HepG2 (cell line): ENCODE data around the gene SACS. TPM values are rescaled to one million over a fixed set of nuclear protein-coding genes. Genes with fewer than 3 reads are reported as not detected.

Experiments used
- CEBPG ChIP-seq: IDR thresholded peaks from 2 replicates; pipeline ENCODE4 v1.6.1; 2016
- FLYWCH1 ChIP-seq: sonication (generic); formaldehyde crosslinking; IDR thresholded peaks from 2 replicates; pipeline ENCODE4 v1.8.1; 2023; ENCODE audit warnings: mild to moderate bottlenecking, missing genetic modification reagents
- HDAC1 ChIP-seq: sonication (generic); formaldehyde crosslinking; IDR thresholded peaks from 2 replicates; pipeline ENCODE4 v1.5.1; 2020; ENCODE audit warnings: mild to moderate bottlenecking, missing genetic modification reagents
- HDAC6 ChIP-seq: fragments of 200-600 bp; sonication (generic); IDR thresholded peaks from 2 replicates; pipeline ENCODE4 v1.7.0; 2017; ENCODE audit warnings: mild to moderate bottlenecking, antibody characterized with exemption, low read length, low read depth
- HNRNPLL ChIP-seq: fragments of 200-400 bp; formaldehyde crosslinking; IDR thresholded peaks from 2 replicates; pipeline ENCODE4 v1.6.1; 2017; ENCODE audit warnings: mild to moderate bottlenecking, low read depth, low read length; ENCODE audit not compliant: poor library complexity, severe bottlenecking
- HOXA9 ChIP-seq: sonication (generic); formaldehyde crosslinking; IDR thresholded peaks from 2 replicates; pipeline ENCODE4 v1.8.1; 2022; ENCODE audit warnings: missing genetic modification reagents, mild to moderate bottlenecking, moderate library complexity, borderline replicate concordance
- IKZF4 ChIP-seq: sonication (generic); formaldehyde crosslinking; IDR thresholded peaks from 2 replicates; pipeline ENCODE4 v1.5.1; 2020; ENCODE audit warnings: borderline replicate concordance, mild to moderate bottlenecking, low read depth, missing genetic modification reagents; ENCODE audit errors: not compliant biosample characterization
- IRF2 ChIP-seq: IDR thresholded peaks from 2 replicates; pipeline ENCODE4 v1.6.1; 2018; ENCODE audit warnings: missing genetic modification reagents, missing compliant biosample characterization
- SAFB2 ChIP-seq: sonication (generic); formaldehyde crosslinking; IDR thresholded peaks from 2 replicates; pipeline ENCODE4 v1.5.1; 2020; ENCODE audit warnings: missing genetic modification reagents, low read depth, mild to moderate bottlenecking, borderline replicate concordance
- SP4 ChIP-seq: sonication (generic); formaldehyde crosslinking; IDR thresholded peaks from 2 replicates; pipeline ENCODE4 v1.8.1; 2023; ENCODE audit warnings: mild to moderate bottlenecking, missing genetic modification reagents
- YEATS4 ChIP-seq: sonication (generic); formaldehyde crosslinking; IDR thresholded peaks from 2 replicates; pipeline ENCODE4 v1.4.0; 2020; ENCODE audit warnings: missing genetic modification reagents, borderline replicate concordance
- ZBTB21 ChIP-seq: sonication (generic); formaldehyde crosslinking; IDR thresholded peaks from 2 replicates; pipeline ENCODE4 v1.4.0; 2020; ENCODE audit warnings: missing genetic modification reagents
- ZFP62 ChIP-seq: sonication (generic); formaldehyde crosslinking; IDR thresholded peaks from 2 replicates; pipeline ENCODE4 v1.4.0; 2020; ENCODE audit warnings: missing genetic modification reagents
- ZNF263 ChIP-seq: sonication (generic); formaldehyde crosslinking; IDR thresholded peaks from 2 replicates; pipeline ENCODE4 v1.4.0; 2020; ENCODE audit warnings: missing genetic modification reagents
- ZNF343 ChIP-seq: sonication (generic); formaldehyde crosslinking; IDR thresholded peaks from 2 replicates; pipeline ENCODE4 v1.4.0; 2020; ENCODE audit warnings: mild to moderate bottlenecking, missing genetic modification reagents
- ZNF550 ChIP-seq: sonication (generic); formaldehyde crosslinking; IDR thresholded peaks from 2 replicates; pipeline ENCODE4 v1.4.0; 2020; ENCODE audit warnings: mild to moderate bottlenecking, missing genetic modification reagents, borderline replicate concordance
- ZNF616 ChIP-seq: sonication (generic); formaldehyde crosslinking; IDR thresholded peaks from 2 replicates; pipeline ENCODE4 v1.5.0; 2020; ENCODE audit warnings: low read depth, mild to moderate bottlenecking, missing genetic modification reagents
- ZNF782 ChIP-seq: sonication (generic); formaldehyde crosslinking; IDR thresholded peaks from 2 replicates; pipeline ENCODE4 v1.4.0; 2020; ENCODE audit warnings: missing genetic modification reagents, mild to moderate bottlenecking, borderline replicate concordance
- ZNF879 ChIP-seq: sonication (generic); formaldehyde crosslinking; IDR thresholded peaks from 2 replicates; pipeline ENCODE4 v1.8.1; 2023; ENCODE audit warnings: missing genetic modification reagents
- ZSCAN12 ChIP-seq: sonication (generic); formaldehyde crosslinking; IDR thresholded peaks from 2 replicates; pipeline ENCODE4 v1.9.0; 2021; ENCODE audit warnings: mild to moderate bottlenecking, missing genetic modification reagents
- polyA plus RNA-seq, 8 experiments: library from polyadenylated mRNA; depleted of rRNA in 3 of 8; stranded (reverse) in 7 of 8; unstranded in 1 of 8; fragments of >200 nt; fragmentation: Illumina TruSeq in 4 of 8; extraction: Trizol in 4 of 8; gene quantifications; 2 replicates each; pipeline versions ENCODE4 v1.2.1 to v1.2.3, GENCODE V29; 2011 to 2016; ENCODE audit warnings: low read depth in 4 of 8, missing spikeins in 1 of 8, mixed read lengths in 1 of 8; ENCODE audit not compliant: insufficient read depth in 1 of 8
- total RNA-seq, 5 experiments: library from RNA; depleted of rRNA; stranded (reverse); fragments of >200 nt; fragmentation: Illumina TruSeq; extraction: Trizol; gene quantifications; 2 replicates each; pipeline ENCODE4 v1.2.3, GENCODE V29; 2016; ENCODE audit warnings: low read depth in 1 of 5
- TF ChIP-seq, protein P1 (sequence below): sonication (generic); formaldehyde crosslinking; conservative IDR thresholded peaks from 2 replicates; pipeline ENCODE4 v1.4.0; 2020; ENCODE audit warnings: missing genetic modification reagents
- TF ChIP-seq, protein P2 (sequence below): fragments of 450-650 bp; IDR thresholded peaks from 2 replicates; pipeline ENCODE4 v1.6.1; 2017; ENCODE audit warnings: mild to moderate bottlenecking
- TF ChIP-seq, protein P3 (sequence below): sonication (generic); formaldehyde crosslinking; IDR thresholded peaks from 2 replicates; pipeline ENCODE4 v1.5.0; 2020; ENCODE audit warnings: mild to moderate bottlenecking, missing genetic modification reagents

The SACS gene
- total and polyA plus RNA-seq, 2 of the 13 experiments (the other 11 are each of a cell fraction or from before 2014, with no cell fraction given): 4.0 to 15.7 TPM

DNA sequence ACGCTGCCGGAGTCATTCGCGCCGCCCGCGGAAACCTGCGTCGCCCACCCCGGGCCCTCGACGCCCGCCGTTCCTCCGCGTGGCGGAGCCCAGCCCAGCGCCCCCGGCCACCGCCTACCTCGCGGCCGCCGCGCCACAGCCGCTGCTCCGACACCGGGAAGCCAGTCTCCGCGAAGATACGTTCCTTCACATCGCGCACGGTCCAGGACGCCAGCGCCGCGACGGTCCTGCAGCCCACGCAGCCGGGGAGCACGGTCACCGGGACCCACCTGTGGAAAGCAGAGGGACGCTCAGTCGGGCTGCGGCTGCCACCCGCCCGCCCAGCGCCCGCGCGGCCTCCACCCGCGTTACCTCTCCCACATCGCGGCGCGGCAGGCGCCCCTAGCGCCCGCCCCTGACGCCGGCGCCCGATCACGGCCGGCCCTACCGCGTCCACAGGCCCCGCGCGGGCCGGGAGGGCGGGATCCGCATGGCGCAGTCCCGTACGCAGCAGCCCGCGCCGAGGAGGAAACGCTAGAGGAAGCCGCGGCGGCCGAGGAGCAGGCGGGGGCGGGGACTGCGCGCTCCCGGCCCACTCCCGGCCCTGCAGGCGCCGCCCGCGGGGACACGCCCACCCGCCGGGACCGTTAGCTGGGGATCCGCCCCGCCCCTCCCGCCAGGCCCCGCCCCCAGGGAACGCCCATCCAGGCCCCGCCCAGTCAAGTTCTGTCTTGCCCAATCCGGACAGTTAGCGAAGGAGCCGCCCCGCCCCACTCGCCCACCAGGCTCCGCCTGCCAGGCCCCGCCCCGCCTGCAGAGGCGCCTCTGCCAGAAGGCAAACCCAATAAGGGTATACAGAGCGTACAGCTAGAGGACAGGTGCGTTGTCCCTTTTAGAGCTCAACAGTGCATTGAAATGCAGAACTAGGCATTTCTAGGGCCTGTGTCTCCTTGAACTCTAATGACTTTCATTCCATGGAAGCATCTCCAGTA lies 58.2 kb downstream of the SACS start (continued):
- TF ChIP-seq CEBPG (CRISPR knock-in tag): no peak
- TF ChIP-seq, protein P1, sequence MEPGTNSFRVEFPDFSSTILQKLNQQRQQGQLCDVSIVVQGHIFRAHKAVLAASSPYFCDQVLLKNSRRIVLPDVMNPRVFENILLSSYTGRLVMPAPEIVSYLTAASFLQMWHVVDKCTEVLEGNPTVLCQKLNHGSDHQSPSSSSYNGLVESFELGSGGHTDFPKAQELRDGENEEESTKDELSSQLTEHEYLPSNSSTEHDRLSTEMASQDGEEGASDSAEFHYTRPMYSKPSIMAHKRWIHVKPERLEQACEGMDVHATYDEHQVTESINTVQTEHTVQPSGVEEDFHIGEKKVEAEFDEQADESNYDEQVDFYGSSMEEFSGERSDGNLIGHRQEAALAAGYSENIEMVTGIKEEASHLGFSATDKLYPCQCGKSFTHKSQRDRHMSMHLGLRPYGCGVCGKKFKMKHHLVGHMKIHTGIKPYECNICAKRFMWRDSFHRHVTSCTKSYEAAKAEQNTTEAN: 0 out of 2 replicates have a peak, but pooled peaks have one; percentile 38
- TF ChIP-seq ZNF263: no peak; the same call in 1 of the 2 replicates
- TF ChIP-seq HDAC6: no peak
- 0 out of 2 replicates have a peak, but pooled peaks have one; percentile 34 for TF ChIP-seq ZNF343 (CRISPR knock-in tag)
- no peak for TF ChIP-seq IKZF4 (CRISPR knock-in tag)
- TF ChIP-seq, protein P2, sequence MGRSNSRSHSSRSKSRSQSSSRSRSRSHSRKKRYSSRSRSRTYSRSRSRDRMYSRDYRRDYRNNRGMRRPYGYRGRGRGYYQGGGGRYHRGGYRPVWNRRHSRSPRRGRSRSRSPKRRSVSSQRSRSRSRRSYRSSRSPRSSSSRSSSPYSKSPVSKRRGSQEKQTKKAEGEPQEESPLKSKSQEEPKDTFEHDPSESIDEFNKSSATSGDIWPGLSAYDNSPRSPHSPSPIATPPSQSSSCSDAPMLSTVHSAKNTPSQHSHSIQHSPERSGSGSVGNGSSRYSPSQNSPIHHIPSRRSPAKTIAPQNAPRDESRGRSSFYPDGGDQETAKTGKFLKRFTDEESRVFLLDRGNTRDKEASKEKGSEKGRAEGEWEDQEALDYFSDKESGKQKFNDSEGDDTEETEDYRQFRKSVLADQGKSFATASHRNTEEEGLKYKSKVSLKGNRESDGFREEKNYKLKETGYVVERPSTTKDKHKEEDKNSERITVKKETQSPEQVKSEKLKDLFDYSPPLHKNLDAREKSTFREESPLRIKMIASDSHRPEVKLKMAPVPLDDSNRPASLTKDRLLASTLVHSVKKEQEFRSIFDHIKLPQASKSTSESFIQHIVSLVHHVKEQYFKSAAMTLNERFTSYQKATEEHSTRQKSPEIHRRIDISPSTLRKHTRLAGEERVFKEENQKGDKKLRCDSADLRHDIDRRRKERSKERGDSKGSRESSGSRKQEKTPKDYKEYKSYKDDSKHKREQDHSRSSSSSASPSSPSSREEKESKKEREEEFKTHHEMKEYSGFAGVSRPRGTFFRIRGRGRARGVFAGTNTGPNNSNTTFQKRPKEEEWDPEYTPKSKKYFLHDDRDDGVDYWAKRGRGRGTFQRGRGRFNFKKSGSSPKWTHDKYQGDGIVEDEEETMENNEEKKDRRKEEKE: no peak
- peak; percentile 75; the same call in 1 of the 2 replicates for TF ChIP-seq ZNF782 (CRISPR knock-in tag)
- TF ChIP-seq FLYWCH1 (CRISPR knock-in tag): no peak
- TF ChIP-seq SAFB2 (CRISPR knock-in tag): no peak
- no peak for TF ChIP-seq ZNF550
- no peak for TF ChIP-seq ZNF879 (CRISPR knock-in tag)
- TF ChIP-seq IRF2 (CRISPR knock-in tag): peak; percentile 19; the same call in 1 of the 2 replicates
- no peak for TF ChIP-seq ZFP62 (CRISPR knock-in tag)
- TF ChIP-seq ZNF616: 0 out of 2 replicates have a peak, but pooled peaks have one; percentile 31
- peak; percentile 50; the same call in 1 of the 2 replicates for TF ChIP-seq HDAC1
- TF ChIP-seq HOXA9 (CRISPR knock-in tag): 0 out of 2 replicates have a peak, but pooled peaks have one; percentile 25
- 0 out of 2 replicates have a peak, but pooled peaks have one; percentile 26 for TF ChIP-seq ZSCAN12 (CRISPR knock-in tag)
- TF ChIP-seq SP4 (CRISPR knock-in tag): peak; percentile 79
- peak; percentile 73 for TF ChIP-seq YEATS4 (CRISPR knock-in tag)
- TF ChIP-seq, protein P3, sequence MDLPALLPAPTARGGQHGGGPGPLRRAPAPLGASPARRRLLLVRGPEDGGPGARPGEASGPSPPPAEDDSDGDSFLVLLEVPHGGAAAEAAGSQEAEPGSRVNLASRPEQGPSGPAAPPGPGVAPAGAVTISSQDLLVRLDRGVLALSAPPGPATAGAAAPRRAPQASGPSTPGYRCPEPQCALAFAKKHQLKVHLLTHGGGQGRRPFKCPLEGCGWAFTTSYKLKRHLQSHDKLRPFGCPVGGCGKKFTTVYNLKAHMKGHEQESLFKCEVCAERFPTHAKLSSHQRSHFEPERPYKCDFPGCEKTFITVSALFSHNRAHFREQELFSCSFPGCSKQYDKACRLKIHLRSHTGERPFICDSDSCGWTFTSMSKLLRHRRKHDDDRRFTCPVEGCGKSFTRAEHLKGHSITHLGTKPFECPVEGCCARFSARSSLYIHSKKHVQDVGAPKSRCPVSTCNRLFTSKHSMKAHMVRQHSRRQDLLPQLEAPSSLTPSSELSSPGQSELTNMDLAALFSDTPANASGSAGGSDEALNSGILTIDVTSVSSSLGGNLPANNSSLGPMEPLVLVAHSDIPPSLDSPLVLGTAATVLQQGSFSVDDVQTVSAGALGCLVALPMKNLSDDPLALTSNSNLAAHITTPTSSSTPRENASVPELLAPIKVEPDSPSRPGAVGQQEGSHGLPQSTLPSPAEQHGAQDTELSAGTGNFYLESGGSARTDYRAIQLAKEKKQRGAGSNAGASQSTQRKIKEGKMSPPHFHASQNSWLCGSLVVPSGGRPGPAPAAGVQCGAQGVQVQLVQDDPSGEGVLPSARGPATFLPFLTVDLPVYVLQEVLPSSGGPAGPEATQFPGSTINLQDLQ (CRISPR knock-in tag): peak; percentile 47; the same call in 1 of the 2 replicates
- TF ChIP-seq HNRNPLL: peak; percentile 87
- no peak for TF ChIP-seq ZBTB21 (CRISPR knock-in tag)
